HG02759 (cell line): Measurements from ENCODE around the gene CCDC149.

ENCODE experiments used
- ATAC-seq: cut with Tn5 transposase; IDR thresholded peaks from one replicate; pipeline ENCODE4 v1.9.1; 2021; ENCODE audit warnings: mild to moderate bottlenecking, moderate library complexity; ENCODE audit not compliant: unreplicated experiment

The CCDC149 gene

DNA sequence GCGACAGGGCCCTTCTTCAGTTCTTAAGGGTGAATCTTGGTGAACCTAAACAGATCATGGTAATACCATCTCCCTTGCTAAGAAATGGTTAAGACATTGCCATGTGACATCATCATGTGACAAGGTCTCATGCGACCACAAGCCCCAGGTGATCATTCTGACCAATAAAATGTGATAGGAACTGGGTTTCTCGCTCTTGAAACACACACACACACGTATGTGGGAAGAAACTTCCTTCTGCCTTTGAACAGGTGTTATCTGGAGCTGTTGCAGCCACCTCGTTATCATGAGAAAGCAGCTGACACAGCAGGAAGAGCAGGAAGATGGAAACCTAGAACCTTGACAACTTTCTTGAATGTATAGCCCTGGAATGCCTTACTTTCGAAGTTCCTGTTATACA is 107.3 kb downstream of the CCDC149 start:
- ATAC-seq, result no peak

DNA sequence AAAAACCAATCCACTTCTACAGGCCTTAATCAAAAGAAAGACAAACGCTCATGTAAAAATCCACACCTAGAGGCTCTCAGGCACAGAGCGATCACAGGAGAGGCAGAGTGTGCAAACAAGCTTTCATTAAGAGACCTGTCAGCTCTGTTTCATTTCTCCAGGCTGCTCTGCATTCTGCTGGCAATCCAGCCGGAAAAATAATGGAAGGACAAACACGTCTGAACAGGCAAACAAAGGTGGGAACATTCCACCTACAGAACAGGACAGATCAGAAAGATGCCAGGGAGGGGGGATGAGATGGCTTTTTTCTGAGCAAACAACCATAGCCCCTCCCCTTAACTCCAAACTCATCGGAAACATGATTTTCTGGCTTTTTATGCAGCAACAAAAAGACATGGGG is 107.8 kb downstream of the CCDC149 start:
- ATAC-seq, result no peak

DNA sequence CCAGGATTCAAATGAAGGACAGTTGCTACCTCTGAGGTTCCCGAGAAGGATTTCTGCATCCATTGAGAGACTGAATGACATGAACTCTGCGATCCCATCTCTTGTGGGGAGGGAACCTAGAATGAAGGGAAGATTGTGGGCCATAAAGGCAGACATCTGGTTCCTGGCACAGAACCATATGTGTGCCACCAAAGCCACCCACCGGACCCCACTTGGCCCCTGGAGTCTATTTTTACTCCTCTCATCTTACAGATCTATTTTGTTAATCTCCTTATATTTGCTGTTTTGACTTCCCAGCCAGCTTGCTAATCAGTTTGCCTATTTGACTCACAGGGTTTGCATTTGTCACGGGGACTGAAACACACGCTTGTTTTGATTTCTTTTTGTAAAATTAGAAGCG is 110.2 kb downstream of the CCDC149 start:
- no peak for ATAC-seq

DNA sequence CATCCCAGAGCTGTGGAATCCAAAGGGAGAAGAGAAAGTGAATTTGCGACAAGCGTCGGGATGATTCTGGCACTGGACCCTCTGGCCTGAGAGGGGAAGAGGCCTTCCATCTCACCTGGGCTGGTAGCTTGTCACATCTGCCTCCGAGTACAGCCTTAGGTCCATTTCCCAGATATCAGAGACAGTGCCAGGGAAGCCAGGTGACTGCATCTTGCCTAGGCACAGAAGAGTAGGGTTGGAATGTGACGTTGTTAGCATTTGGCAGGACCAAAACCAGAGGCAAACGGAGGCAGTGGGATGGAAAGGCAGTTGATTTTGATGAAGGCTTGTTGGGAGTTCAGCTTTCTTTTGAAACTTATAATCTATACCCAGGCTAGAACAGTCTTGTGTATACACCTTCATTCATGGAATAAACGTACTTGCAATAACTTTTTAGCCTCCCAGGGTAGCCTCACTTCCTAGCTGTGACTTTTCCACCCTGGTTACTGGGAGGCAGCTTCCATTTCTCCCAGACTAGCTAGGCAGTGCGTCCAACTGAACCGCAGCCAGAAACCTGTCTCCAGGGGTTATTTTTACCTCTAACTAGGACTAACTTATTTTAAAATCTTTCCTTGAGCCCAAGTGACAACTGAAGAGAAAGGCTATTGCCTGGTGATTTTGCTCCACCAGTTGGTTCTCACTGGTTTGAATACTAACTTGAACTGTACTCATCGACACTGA is 111.5 kb downstream of the CCDC149 start:
- no peak for ATAC-seq

DNA sequence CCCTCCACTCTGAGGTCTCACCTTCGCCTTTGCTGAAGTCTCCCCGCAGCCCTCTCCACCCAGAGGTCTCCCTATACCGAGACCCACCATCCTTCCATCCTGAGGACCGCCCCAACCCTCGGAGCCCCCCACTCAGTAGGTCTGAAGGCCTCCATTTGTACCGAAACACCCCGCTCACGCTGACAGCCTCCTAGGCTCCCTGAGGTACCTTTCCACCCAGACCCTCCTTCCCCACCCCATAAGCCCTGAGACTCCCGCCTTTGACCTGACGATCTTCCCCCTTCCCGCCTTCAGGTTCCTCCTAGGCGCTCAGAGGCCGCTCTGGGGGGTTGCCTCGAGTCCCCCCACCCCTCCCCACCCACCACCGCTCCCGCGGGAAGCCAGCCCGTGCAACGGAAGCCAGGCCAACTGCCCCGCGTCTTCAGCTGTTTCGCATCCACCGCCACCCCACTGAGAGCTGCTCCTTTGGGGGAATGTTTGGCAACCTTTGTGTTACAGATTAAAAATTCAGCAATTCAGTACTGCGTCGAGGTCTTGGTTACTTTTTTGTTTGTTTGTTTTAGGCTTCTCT is 112.4 kb downstream of the CCDC149 start:
- no peak for ATAC-seq

DNA sequence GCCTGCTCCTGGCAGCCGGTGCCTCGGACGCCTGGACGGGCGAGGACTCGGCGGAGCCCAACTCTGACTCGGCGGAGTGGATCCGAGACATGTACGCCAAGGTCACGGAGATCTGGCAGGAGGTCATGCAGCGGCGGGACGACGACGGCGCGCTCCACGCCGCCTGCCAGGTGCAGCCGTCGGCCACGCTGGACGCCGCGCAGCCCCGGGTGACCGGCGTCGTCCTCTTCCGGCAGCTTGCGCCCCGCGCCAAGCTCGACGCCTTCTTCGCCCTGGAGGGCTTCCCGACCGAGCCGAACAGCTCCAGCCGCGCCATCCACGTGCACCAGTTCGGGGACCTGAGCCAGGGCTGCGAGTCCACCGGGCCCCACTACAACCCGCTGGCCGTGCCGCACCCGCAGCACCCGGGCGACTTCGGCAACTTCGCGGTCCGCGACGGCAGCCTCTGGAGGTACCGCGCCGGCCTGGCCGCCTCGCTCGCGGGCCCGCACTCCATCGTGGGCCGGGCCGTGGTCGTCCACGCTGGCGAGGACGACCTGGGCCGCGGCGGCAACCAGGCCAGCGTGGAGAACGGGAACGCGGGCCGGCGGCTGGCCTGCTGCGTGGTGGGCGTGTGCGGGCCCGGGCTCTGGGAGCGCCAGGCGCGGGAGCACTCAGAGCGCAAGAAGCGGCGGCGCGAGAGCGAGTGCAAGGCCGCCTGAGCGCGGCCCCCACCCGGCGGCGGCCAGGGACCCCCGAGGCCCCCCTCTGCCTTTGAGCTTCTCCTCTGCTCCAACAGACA is 113.1 kb downstream of the CCDC149 start:
- ATAC-seq, result no peak

DNA sequence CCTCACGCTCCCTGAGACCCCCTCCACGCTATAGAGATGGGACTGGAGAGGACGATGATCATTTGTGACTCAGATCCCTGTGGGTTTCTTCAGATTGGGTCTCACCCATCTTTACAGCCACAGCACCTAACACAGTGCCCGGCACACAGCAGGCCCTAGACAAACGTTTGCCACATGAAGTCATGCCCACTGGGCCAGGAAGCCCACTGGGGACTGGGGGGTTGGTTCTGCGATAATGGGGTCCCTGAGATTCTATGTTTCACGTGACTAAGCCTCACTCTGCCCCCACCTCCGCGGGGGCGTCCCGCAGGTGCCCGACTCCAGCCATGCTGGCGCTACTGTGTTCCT is 113.7 kb downstream of the CCDC149 start:
- ATAC-seq, result no peak

DNA sequence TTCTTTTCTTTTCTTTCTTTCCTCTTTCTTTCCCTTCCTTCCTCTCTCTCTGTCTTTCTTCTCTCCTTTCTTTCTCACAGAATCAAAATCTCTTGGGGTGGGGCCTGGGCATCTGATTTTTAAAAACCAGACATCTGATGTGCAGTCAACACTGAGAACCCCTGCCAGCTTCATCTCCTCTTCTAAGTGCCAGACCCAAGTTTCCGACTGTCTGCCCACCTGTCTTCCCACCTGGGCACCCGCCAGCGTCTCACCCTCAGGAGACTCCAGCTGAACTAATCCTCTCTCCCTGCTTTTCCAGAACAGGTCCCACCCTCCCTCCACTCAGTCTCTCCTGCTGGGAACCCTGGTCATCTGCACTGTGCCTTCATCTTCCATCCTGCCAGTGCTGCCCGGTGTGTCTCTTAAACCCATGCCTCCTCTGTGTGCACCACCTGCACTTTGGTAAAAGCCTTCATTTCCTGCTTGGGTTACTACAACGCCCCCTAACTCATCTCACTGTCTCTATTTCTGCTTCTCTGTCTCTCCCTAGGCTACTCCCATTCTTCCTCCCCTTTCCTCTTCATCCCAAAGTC is 114.7 kb downstream of the CCDC149 start:
- no peak for ATAC-seq

DNA sequence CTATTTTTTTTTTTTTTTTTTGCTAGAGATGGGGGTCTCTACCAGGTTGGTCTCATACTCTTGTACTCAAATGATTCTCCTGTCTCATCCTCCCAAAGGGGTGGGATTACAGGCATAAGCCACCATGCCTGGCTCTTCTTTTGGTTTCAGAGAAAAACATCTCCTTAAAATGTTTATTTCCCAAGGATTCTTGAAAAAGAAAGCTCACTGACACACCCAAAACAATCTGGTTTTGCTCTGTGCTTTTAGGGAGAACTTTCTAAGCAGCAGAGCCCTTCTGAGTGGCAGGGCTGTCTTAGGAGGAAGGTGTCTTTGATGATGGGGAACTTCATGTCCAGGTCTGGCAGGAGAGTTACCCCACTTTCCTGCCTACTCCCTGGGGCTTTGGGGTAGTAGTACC is 116.2 kb downstream of the CCDC149 start:
- no peak for ATAC-seq

DNA sequence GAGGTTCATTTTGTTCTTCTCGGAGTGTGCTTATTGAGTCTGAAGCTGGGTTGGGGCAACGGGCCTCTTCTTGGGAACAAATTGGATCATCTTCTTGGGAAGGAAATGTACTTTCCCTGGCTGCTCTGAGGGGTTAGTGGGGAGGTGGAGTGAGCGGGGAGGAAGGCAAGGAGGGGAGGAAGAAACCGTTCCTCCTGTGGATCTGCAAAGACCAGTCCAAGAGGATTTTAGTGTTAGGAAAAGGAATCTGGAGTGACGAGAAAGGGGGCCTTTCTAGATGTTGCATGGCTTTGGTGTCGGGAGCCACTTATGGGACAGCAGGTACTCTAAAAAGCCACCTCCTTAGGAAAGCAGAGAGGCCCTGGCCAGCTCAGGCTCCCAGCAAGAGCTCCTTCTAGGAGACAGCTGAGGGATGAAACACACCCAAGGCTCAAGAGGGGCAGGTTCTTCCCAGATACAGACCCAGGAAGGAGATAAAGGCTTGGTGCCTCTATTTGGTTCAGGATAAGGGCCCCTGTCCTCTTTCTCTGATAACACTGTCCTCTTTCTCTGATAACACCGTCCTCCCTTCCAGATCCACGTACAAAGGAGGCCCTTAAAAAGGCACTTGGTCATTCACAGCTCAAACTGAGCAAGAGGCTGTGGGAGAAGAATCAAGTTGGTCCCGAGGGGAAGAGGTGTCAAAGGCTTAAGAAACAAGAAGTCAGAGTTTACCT is 117.0 kb downstream of the CCDC149 start:
- no peak for ATAC-seq

DNA sequence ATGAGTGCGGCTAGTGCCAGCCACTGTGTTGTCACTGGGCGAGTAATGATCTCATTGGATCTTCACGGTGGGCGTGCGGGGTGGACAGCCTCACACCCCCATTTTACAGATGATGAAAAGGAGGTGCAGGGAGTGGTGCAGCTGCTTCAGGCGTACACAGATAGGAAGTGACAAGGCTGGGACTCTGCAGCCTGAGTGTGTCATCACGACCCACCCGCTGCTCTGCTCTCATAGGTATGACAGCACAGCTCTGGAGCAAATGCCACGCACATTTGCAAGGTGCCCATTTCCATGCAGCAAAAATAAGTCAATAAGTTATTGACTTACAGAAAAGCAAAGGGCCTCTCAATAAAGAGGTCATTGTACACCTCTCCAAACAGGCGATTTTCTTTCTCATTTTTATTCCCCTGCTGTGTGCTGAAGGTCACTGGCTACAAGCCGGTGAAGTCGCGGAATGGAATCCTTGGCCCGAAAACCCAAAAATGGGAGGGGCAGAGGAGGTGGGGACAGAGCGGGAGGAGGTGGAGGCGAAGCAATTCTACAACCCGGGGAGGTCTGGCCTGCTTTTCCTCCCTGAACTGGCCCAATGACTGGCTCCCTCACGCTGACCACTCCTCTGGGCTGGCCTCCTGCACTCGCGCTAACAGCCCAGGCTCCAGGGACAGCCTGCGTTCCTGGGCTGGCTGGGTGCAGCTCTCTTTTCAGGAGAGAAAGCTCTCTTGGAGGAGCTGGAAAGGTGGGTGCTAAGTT is 117.8 kb downstream of the CCDC149 start, which contains the start of gene SOD3:
Gene SOD3, plus strand, starts transcription at position 658 of the 750 bp plus-strand sequence. CDS start 3,949 bp downstream, outside the sequence.
- no peak for ATAC-seq

DNA sequence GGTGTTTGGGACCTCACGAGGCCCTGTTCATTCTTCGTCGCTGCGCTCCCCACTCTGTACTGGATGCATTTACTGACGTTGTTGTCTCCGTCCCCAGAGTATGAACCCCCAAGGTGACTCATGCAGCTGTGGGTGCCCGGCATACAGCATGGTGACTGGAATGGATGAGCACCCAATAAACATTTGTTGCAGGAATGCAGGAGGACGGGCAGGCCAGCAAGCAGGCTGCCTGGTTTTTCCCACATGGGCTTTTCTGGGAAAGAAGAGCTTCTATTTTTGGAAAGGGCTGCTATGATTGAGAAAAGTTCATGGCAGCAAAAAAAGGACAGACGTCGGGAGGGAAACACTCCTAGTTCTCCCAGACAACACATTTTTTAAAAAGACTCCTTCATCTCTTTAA is 118.4 kb downstream of the CCDC149 start:
- ATAC-seq, result no peak

DNA sequence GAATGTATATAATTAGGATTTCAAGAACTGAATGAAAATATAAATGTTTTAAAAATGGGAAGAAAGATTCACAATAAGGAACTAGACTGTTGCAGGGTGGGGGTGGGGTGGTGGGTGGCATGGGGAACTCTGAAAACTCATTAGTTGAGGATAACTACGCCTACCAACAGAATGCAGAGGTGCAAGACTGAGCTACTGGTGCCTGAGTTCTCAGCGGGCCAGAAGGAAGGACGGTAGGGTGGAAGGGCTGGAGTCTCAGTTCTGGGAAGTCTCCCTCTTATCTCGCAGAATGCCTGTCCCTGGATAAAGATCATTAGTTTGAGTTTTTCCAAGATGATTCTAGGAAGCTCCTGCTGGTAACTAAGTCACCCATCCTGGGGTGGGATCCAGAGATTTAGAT is 118.8 kb downstream of the CCDC149 start:
- ATAC-seq, result no peak

DNA sequence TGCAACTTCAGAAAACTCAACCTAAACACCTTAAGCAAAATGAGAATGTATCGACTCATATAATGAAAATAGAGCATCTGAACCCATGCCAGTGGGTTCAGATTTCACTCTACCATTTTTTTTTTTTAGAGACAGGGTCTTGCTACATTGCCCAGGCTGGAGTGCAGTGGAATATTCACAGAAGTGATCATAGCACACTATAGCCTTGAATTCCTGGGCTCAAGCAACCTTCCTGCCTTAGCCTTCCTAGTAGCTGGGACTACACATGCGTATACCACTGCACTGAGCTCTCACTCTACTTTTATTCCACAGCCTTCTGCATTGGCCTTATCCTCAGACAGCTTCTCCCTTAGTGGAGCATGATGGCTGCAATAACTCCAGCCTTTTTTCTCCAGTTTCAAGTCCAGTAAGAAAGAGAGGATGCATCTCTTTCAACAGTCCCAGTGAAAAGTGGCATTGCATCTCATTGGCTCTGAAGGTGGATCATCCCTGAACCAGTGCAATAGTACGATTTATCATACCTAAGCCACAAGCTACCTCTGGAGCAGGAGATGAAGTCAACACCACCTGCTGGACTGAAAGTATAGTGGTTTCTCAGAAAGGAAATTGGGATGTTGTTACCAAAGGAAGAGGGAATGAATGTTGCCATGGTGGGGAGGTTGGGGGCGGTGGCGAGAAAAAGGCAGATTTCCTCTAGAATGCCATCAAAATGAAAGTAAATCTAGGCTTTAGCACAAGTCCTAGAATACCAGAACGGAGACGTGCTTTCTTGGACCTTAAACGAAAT is 119.4 kb downstream of the CCDC149 start:
- ATAC-seq, result no peak

DNA sequence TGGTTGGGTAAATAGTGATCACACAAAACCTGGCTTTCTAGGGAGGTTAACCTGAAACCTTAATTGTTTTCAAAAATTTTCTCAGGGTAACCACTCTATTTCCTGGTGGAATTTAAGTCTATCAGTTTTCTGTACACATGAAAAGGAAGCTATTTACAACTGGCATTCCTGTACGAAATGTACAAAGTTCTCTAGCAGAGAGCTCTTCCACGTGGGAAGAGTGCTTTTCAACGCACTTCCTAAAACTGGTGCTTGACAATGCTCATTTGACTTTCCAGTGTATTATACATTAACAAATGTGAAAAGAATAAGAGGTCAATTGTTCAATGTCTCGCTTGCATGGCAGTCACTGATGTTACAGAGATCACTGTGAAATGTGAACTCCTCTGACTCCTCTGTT is 120.3 kb downstream of the CCDC149 start:
- no peak for ATAC-seq

DNA sequence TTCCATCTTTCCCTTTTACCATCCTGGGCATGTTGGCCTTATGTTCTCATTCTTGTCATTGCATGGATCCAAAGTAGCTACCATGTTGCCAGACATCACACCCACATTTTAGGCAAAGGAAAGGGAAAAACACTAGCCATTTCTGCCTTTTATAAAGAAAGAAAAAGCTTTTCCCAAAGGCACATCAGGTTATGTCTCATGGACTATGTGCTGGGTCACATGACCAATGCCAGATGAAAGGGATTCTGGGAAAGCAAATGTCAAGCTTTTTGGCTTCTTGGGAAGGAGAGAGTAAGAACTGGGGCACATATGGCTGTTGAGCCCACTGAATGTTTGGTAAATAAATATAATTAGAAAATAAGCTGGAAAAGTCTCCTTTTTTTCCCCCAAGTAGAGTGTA is 121.8 kb downstream of the CCDC149 start:
- no peak for ATAC-seq

DNA sequence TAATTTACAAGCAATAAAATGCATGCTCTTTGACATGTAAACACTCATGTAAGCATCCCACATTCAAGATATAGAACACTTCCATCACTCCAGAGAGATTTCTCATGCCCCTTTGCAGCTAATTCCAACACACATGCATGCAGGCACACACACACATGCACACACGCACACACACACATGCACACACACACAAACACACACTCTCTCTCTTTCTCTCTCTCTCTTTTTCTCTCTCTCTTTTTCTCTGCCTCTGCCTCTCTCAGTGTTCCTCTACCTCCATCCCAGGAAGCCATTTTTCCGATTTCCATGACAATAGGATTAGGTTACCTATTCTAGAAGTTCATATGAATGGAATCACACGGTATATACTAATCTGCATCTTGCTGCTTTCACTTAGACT is 129.3 kb downstream of the CCDC149 start:
- no peak for ATAC-seq

DNA sequence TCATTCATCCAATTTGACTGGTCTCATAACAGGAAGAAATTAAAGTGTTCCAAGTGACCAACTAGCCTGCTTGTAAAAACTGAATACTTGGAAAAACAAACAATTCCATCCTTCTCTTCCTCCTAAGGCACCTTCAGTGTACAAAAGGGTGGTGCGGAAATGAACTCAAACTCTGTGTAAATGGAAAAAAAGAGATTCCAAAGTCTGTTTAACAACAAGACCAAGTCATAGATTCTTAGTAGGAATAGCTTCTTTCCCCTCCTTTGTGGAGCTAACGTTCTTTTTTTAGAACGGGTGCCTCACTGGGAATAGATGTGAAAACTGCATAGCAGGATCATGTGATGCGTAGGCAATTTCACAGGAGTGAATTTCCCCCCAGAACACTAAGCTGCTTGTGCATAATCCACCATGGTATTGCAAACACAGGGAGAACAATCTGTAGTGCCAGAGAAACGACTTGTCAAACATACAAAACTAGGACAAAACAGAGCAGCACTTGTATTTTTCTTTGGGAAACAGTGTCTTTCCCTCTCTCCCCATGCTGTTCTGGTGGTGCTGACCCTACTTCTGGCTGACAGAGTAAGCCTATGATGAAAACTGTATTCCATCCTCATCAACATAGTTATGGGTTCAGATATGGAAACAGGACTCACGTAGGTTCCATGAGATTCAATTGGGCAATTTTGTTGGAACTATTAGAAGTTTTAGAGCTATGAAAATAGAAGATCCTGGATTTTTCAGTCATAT is 130.7 kb downstream of the CCDC149 start:
- ATAC-seq, result no peak

DNA sequence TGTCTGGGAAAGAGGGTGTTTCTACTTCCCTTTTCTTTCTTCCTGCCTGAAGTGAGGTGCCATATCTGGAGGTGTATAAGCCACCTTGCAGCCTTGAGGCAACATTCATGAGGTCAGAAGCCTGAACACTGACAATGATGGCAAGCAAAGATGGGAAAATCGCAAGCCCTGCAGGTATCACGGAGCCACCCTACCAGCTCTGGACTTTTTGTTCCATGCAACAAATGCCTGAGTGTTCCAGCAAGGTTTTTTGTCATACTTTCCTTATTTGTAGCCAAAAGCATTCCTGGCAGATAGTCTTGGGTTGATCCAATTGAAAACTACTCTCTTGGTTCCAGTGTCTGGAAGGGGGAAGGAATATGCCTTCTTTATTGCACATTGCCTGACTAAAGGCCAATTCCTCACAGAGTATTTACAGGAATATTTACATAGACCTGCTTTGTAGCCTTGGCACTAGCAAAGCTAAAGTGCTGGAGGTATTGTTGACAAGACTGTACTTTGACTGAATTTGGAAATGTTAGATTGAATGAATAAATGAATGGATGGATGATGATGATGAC is 131.8 kb downstream of the CCDC149 start:
- ATAC-seq, result no peak
